Measurements from ENCODE around the gene EGFR.

The EGFR gene

GRCh38 chr7:55085511-55086412 lies 66.9 kb downstream of the EGFR start:
- DNase-seq = no peak

GRCh38 chr7:55086413-55087201 lies 67.8 kb downstream of the EGFR start:
- DNase-seq = no peak

GRCh38 chr7:55087521-55087961 lies 68.7 kb downstream of the EGFR start:
- DNase-seq = no peak

GRCh38 chr7:55088107-55088506 lies 69.3 kb downstream of the EGFR start:
- no peak for DNase-seq

GRCh38 chr7:55088620-55089019 lies 69.8 kb downstream of the EGFR start:
- no peak for DNase-seq

- DNase-seq = no peak
Measured at GRCh38 chr7:55092186-55092974, 73.6 kb downstream of the EGFR start.

GRCh38 chr7:55092975-55093373 lies 74.2 kb downstream of the EGFR start:
- DNase-seq = no peak

- DNase-seq = no peak
Measured at GRCh38 chr7:55093674-55094073, 74.9 kb downstream of the EGFR start.

- DNase-seq = no peak
Measured at GRCh38 chr7:55094092-55094690, 75.4 kb downstream of the EGFR start.

GRCh38 chr7:55095672-55096071 lies 76.9 kb downstream of the EGFR start:
- no peak for DNase-seq

GRCh38 chr7:55096323-55096722 lies 77.5 kb downstream of the EGFR start:
- DNase-seq = no peak

GRCh38 chr7:55097100-55097499 lies 78.3 kb downstream of the EGFR start:
- DNase-seq = no peak

- no peak for DNase-seq
Measured at GRCh38 chr7:55099066-55099820, 80.4 kb downstream of the EGFR start.

GRCh38 chr7:55099821-55100543 lies 81.2 kb downstream of the EGFR start:
- no peak for DNase-seq

- DNase-seq = no peak
Measured at GRCh38 chr7:55100544-55101327, 81.9 kb downstream of the EGFR start.

GRCh38 chr7:55101359-55101758 lies 82.5 kb downstream of the EGFR start:
- no peak for DNase-seq

- no peak for DNase-seq
Measured at GRCh38 chr7:55104123-55104522, 85.3 kb downstream of the EGFR start.

- no peak for DNase-seq
Measured at GRCh38 chr7:55104712-55105433, 86.1 kb downstream of the EGFR start.

GRCh38 chr7:55105952-55106351 lies 87.1 kb downstream of the EGFR start:
- no peak for DNase-seq

GRCh38 chr7:55107946-55108345 lies 89.1 kb downstream of the EGFR start:
- DNase-seq = no peak

Data from activated naive CD4-positive, alpha-beta T cell (primary cell).